LHCN-M2 (cell line): ENCODE data around the gene GALNT11. TPM values are rescaled to one million over a fixed set of nuclear protein-coding genes. Genes with fewer than 3 reads are reported as not detected.
A peak's percentile ranks its signal among the peaks of the same experiment; 100 is the strongest.
"Not testable (repeated sequence)": the region's sequence is repeated elsewhere in the genome, so short reads cannot be mapped to it uniquely, and the experiment has no call there.

Experiments
- DNase-seq: peaks from one replicate; pipeline ENCODE4 v3.0.0-alpha.2; 2012; ENCODE audit warnings: low read depth
- polyA plus RNA-seq: library from polyadenylated mRNA; unstranded; fragments of >200 nt; gene quantifications from one replicate; pipeline ENCODE4 v1.2.1, GENCODE V29; 2012; ENCODE audit warnings: missing spikeins
- total RNA-seq: library from RNA; depleted of rRNA; stranded (reverse); fragments of >200 nt; gene quantifications from 2 replicates; pipeline ENCODE4 v1.2.3, GENCODE V29; 2014; rRNA removed

Gene GALNT11
- total RNA-seq = 77.6 and 82.4 TPM in 2 replicates
- polyA plus RNA-seq = 26.1 TPM

GRCh38 chr7:152025077-152025936 is at the start of gene GALNT11:
Gene GALNT11 (plus strand): TSS chr7:152025674. CDS start chr7:152094228, 68,554 bp downstream.
- DNase-seq = peak; percentile 83

- no peak for DNase-seq
These were observed 46.9 kb upstream of the GALNT11 start for GRCh38 chr7:151978616-151979015.

- DNase-seq = no peak
These were observed 44.3 kb upstream of the GALNT11 start for GRCh38 chr7:151981223-151981622.

- DNase-seq = no peak
These were observed 42.7 kb upstream of the GALNT11 start for GRCh38 chr7:151982806-151983205.

GRCh38 chr7:151984612-151985011 is 40.9 kb upstream of the GALNT11 start:
- DNase-seq = no peak

- no peak for DNase-seq
These were observed 37.5 kb upstream of the GALNT11 start for GRCh38 chr7:151987748-151988529.

- DNase-seq = peak; percentile 57
These were observed 33.1 kb upstream of the GALNT11 start for GRCh38 chr7:151992375-151992774.

GRCh38 chr7:151993977-151994676 is 31.3 kb upstream of the GALNT11 start:
- no peak for DNase-seq

- DNase-seq = peak; percentile 19
These were observed 25.9 kb upstream of the GALNT11 start for GRCh38 chr7:151999424-152000090.

- DNase-seq = no peak
These were observed 25.3 kb upstream of the GALNT11 start for GRCh38 chr7:152000191-152000590.

- no peak for DNase-seq
These were observed 19.1 kb upstream of the GALNT11 start for GRCh38 chr7:152006336-152006735.

- DNase-seq = no peak
These were observed 13.6 kb upstream of the GALNT11 start for GRCh38 chr7:152011860-152012259.

GRCh38 chr7:152013230-152013629 is 12.2 kb upstream of the GALNT11 start:
- no peak for DNase-seq

GRCh38 chr7:152013974-152014373 is 11.5 kb upstream of the GALNT11 start:
- DNase-seq = no peak

- DNase-seq = no peak
These were observed 10.8 kb upstream of the GALNT11 start for GRCh38 chr7:152014722-152015121.

- DNase-seq = no peak
These were observed 9.9 kb upstream of the GALNT11 start for GRCh38 chr7:152015600-152015999.

GRCh38 chr7:152016947-152017346 is 8.5 kb upstream of the GALNT11 start:
- no peak for DNase-seq

GRCh38 chr7:152017683-152018082 is 7.8 kb upstream of the GALNT11 start:
- DNase-seq = not testable (repeated sequence)

- not testable (repeated sequence) for DNase-seq
These were observed 3.7 kb upstream of the GALNT11 start for GRCh38 chr7:152021740-152022139.

GRCh38 chr7:152025937-152026890 is 740 bp downstream of the GALNT11 start:
- DNase-seq = peak; percentile 13
